ENCODE data around the gene SBF1.
A peak's percentile ranks its signal among the peaks of the same experiment; 100 is the strongest.

SBF1 gene

DNA sequence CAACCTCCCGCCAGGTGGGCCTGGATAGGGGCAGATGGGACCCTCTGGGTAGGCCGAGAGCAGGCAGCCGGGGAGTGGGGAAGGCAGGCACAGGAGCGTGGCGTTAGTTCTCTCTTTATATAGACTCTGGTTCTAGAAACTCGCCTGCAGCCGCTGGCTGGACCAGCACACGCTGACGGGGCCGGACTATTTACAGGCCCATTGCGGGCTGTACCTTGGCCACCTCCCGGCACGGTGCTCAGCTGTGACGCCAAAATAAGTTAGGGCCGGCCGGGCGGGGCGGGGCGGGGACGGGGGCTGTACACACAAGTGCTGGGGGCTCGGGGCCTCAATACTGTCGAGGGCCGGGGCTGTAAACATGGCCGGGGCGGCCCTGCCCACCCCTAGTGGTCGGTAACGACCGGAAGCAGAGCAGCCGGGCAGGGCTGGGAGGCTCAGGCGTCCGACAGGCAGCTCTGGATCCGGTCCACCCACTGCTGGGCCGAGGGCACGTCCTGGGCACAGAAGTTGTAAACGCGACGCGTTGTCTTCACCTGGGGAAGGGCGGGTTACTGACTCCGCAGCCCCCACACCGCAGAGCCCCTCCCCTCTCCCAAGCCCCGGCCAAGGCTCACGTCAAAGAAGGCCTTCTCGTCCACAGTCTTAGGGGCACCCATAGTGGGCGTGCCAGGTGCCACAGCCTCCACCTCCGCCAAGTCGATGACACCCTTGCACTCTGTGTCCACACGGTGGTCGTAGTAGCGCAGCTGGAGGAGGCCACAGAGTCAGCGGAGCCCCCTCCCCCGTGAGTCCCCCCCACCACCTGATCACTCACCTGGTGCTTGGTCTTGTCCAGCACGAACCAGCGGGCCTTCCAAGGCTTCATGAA lies 27.9 kb downstream of the SBF1 start:
- Histone ChIP-seq H3K36me3 (peaks cover 68% of the 10 kb centered on the region), H4K20me1 (peaks cover 25% of the 10 kb centered on the region), H3K27ac (0 out of 2 replicates have a peak overlapping the region, but pooled peaks have one; percentile 85), H3K4me3 (no peak overlapping the region), H3K9ac (0 out of 2 replicates have a peak overlapping the region, but pooled peaks have one; percentile 76), H3K27me3 (no peaks in the 10 kb centered on the region), H3K4me1 (peaks cover 79% of the 10 kb centered on the region), H3K4me2 (peak overlapping the region; percentile 96), H3K9me3 (no peaks in the 10 kb centered on the region)
- no peak for TF ChIP-seq Cebpa-rat (IDR thresholded peaks at IDR 0.05)

- Histone ChIP-seq H3K9ac (peak overlapping the region; percentile 76), H4K20me1 (peaks cover 25% of the 10 kb centered on the region), H3K27ac (peak overlapping the region; percentile 85), H3K4me1 (peaks cover 88% of the 10 kb centered on the region), H3K4me3 (peak overlapping the region; percentile 48), H3K27me3 (no peaks in the 10 kb centered on the region), H3K4me2 (peak overlapping the region; percentile 96), H3K9me3 (no peaks in the 10 kb centered on the region), H3K36me3 (peaks cover 68% of the 10 kb centered on the region)
- TF ChIP-seq Cebpa-rat (IDR thresholded peaks at IDR 0.05) = no peak
Observed at GRCh38 chr22:50445880-50446707, 28.7 kb downstream of the SBF1 start.

GRCh38 chr22:50445071-50445879 lies 29.6 kb downstream of the SBF1 start:
- H3K27me3 ChIP-seq = no peaks in the 10 kb centered on the region
- H3K9me3 ChIP-seq = no peaks in the 10 kb centered on the region
- peaks cover 68% of the 10 kb centered on the region for H3K36me3 ChIP-seq
- H4K20me1 ChIP-seq = peaks cover 20% of the 10 kb centered on the region
- peak overlapping the region; percentile 96 for H3K4me2 ChIP-seq
- peak overlapping the region; percentile 48 for H3K4me3 ChIP-seq
- H3K27ac ChIP-seq = peak overlapping the region; percentile 85
- no peak for TF ChIP-seq Cebpa-rat (IDR thresholded peaks at IDR 0.05)
- H3K4me1 ChIP-seq = peaks cover 90% of the 10 kb centered on the region
- H3K9ac ChIP-seq = peak overlapping the region; percentile 76

GRCh38 chr22:50444663-50445062 lies 30.2 kb downstream of the SBF1 start:
- Histone ChIP-seq H3K9ac (peak overlapping the region; percentile 76), H3K4me1 (peaks cover 90% of the 10 kb centered on the region), H3K4me3 (peak overlapping the region; percentile 48), H3K27ac (peak overlapping the region; percentile 85), H3K4me2 (peak overlapping the region; percentile 96), H3K36me3 (peaks cover 68% of the 10 kb centered on the region), H4K20me1 (peaks cover 14% of the 10 kb centered on the region), H3K9me3 (no peaks in the 10 kb centered on the region), H3K27me3 (no peaks in the 10 kb centered on the region)
- TF ChIP-seq Cebpa-rat (IDR thresholded peaks at IDR 0.05) = no peak

- 0 out of 2 replicates have a peak, but pooled peaks have one; percentile 45 for TF ChIP-seq Cebpa-rat (IDR thresholded peaks at IDR 0.05)
Observed at GRCh38 chr22:50443801-50444625, 30.8 kb downstream of the SBF1 start.

GRCh38 chr22:50443197-50443596 lies 31.6 kb downstream of the SBF1 start:
- H3K4me2 ChIP-seq = peak overlapping the region; percentile 62
- H3K9ac ChIP-seq = no peak overlapping the region; the same call in 1 of the 2 replicates
- H3K9me3 ChIP-seq = no peaks in the 10 kb centered on the region
- no peak for TF ChIP-seq Cebpa-rat (IDR thresholded peaks at IDR 0.05)
- no peak overlapping the region for H3K4me3 ChIP-seq
- peak overlapping the region; percentile 67; the same call in 1 of the 2 replicates for H3K27ac ChIP-seq
- H3K4me1 ChIP-seq = peaks cover 90% of the 10 kb centered on the region
- peaks cover 26% of the 10 kb centered on the region for H4K20me1 ChIP-seq
- H3K36me3 ChIP-seq = peaks cover 72% of the 10 kb centered on the region
- H3K27me3 ChIP-seq = no peaks in the 10 kb centered on the region

More at GRCh38 chr22:50443801-50444625, 30.8 kb downstream of the SBF1 start:
- peak overlapping the region; percentile 96 for H3K4me2 ChIP-seq
- H3K27ac ChIP-seq = peak overlapping the region; percentile 85
- H3K27me3 ChIP-seq = no peaks in the 10 kb centered on the region
- peaks cover 19% of the 10 kb centered on the region for H4K20me1 ChIP-seq
- peaks cover 90% of the 10 kb centered on the region for H3K4me1 ChIP-seq
- H3K36me3 ChIP-seq = peaks cover 72% of the 10 kb centered on the region
- H3K9ac ChIP-seq = peak overlapping the region; percentile 15; the same call in 1 of the 2 replicates
- H3K9me3 ChIP-seq = no peaks in the 10 kb centered on the region
- H3K4me3 ChIP-seq = no peak overlapping the region

DNA sequence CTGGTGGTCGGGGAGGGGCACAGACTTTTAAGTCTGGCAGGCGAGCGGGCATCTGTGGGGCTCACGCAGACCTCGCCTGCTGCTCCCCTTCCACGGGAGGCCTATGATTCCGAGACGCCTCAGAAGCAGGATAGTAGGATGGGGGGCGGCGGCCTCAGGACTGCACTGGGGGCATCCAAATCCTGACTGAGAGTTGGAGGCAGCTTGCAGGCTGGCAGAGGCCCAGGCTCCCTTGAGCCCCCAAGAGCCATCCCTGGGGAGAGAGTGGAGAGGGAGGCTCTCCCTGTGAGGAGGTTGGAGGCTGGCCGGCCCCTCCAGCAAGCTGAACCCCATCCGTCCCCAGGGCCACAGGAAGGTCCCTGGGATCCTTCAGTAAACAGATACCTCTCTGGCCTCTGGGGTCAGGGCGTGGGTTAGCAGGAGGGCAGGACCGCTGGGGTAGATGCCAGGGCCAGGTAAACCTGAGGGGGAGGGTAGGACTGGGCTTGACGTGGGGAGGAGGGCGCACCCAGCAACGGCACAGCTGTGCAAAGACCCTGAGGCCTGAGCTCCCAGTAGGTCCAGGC lies 33.3 kb downstream of the SBF1 start:
- H3K4me3 ChIP-seq = no peak overlapping the region
- H3K9ac ChIP-seq = peak overlapping the region; percentile 51; the same call in 1 of the 2 replicates
- H3K36me3 ChIP-seq = peaks cover 63% of the 10 kb centered on the region
- H3K27ac ChIP-seq = peak overlapping the region; percentile 46; the same call in 1 of the 2 replicates
- no peaks in the 10 kb centered on the region for H3K27me3 ChIP-seq
- no peaks in the 10 kb centered on the region for H3K9me3 ChIP-seq
- H3K4me1 ChIP-seq = peaks cover 96% of the 10 kb centered on the region
- peak overlapping the region; percentile 61 for H3K4me2 ChIP-seq
- peaks cover 40% of the 10 kb centered on the region for H4K20me1 ChIP-seq
- TF ChIP-seq Cebpa-rat (IDR thresholded peaks at IDR 0.05) = no peak

Data from BLaER1 (cell line).